ENCODE measurements around the gene TLE2. TPM values are rescaled to one million over a fixed set of nuclear protein-coding genes. Genes with fewer than 3 reads are reported as not detected.

The TLE2 gene
- total RNA-seq, 1 experiment from 2014 or later = 35.6 TPM

DNA sequence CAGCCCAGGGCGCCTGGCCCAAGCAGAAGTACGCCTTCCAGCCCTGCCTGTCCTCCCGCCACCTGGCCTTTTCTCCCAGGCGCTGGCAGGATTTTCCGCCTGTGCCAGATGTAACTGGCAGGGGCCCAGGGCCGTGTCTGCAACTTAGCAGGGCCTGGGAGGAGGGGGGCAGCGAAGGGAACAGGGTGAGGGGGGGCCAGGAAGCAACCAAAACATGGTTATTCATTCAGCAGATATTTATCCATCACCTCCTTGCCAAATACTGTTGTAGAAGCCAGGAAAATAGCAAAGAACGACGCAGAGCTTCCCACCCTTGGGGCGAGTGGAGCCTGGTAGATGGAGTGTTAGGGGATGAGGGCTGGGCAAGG lies 46.1 kb downstream of the TLE2 start:
- ATAC-seq = no peak
- H3K4me1 ChIP-seq (ENCODE audit: control insufficient read depth in 1 of 2, insufficient read depth in 2 of 2, low read length in 2 of 2) = peaks cover 7 to 24% of the 10 kb centered on the region in 2 experiments
- no peaks in the 10 kb centered on the region for H3K9me3 ChIP-seq (ENCODE audit: control insufficient read depth in 1 of 2, insufficient read depth in 1 of 2, low read depth in 1 of 2, low read length in 2 of 2)
- no peak for DNase-seq (ENCODE audit: low read depth, low spot score)
- H3K79me2 ChIP-seq (ENCODE audit: insufficient read depth, low read length) = no peaks in the 10 kb centered on the region
- BruUV-seq (replicated peaks) = no TSS peak
- no peak overlapping the region for H3K4me3 ChIP-seq (replicated peaks in 1 of 2; ENCODE audit: low read depth in 1 of 2, low read length in 2 of 2)
- POLR2A ChIA-PET = interaction anchor here (1.7 kb wide), 1 partner anchor 23 kb away, joined by 3 read pairs; no protein-coding TSS in a partner anchor
- H3K27ac ChIP-seq (ENCODE audit: low read depth, low read length) = no peak overlapping the region
- RAD21 ChIA-PET (ENCODE audit: low non-redundant PET in 1 of 2, low total read pairs in 2 of 2, uncharacterized antibody in 2 of 2, unreplicated experiment in 2 of 2) = no interaction called here
- no peaks in the 10 kb centered on the region for H4K20me1 ChIP-seq (ENCODE audit: insufficient read depth)
- no peak overlapping the region for H2AFZ ChIP-seq (ENCODE audit: low read depth, low read length, poor library complexity, severe bottlenecking)
- H3K4me2 ChIP-seq (ENCODE audit: low read length) = no peak overlapping the region
- CTCF ChIA-PET = no interaction called here
- no peaks in the 10 kb centered on the region for H3K36me3 ChIP-seq (ENCODE audit: control insufficient read depth in 1 of 2, insufficient read depth in 2 of 2, low read length in 2 of 2)
- intact Hi-C loops (cut with micrococcal nuclease) = no loop called here
- H3K27me3 ChIP-seq (ENCODE audit: insufficient read depth, low read length) = no peaks in the 10 kb centered on the region
- H3K9ac ChIP-seq (ENCODE audit: low read length) = no peak overlapping the region
- no peaks in the 10 kb centered on the region for H3K9me2 ChIP-seq (ENCODE audit: insufficient read depth)
- TF ChIP-seq POLR2A (IDR thresholded peaks at IDR 0.05; ENCODE audit: borderline replicate concordance, extremely low read depth, insufficient read depth, insufficient read length) (no peak), FOSL1 (IDR thresholded peaks at IDR 0.05; ENCODE audit: low read depth) (no peak), POLR2AphosphoS5 (IDR thresholded peaks at IDR 0.05; ENCODE audit: low read depth, low read length) (no peak), ZNF274 (IDR thresholded peaks at IDR 0.05; ENCODE audit: low read depth, low read length) (no peak), RAD21 (IDR thresholded peaks at IDR 0.05; ENCODE audit: low read depth) (no peak), EZH2 (IDR thresholded peaks at IDR 0.05) (no peak), EZH2phosphoT487 (IDR thresholded peaks at IDR 0.05; ENCODE audit: borderline replicate concordance) (no peak), CEBPB (IDR thresholded peaks at IDR 0.05; ENCODE audit: low read depth) (no peak), YY1 (IDR thresholded peaks at IDR 0.05; ENCODE audit: extremely low read depth, insufficient replicate concordance, low read depth, low read length) (no peak), JUND (IDR thresholded peaks at IDR 0.05) (no peak)
- TF ChIP-seq, protein P1, sequence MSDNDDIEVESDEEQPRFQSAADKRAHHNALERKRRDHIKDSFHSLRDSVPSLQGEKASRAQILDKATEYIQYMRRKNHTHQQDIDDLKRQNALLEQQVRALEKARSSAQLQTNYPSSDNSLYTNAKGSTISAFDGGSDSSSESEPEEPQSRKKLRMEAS (IDR thresholded peaks at IDR 0.05) = no peak
- TF ChIP-seq, protein P2, sequence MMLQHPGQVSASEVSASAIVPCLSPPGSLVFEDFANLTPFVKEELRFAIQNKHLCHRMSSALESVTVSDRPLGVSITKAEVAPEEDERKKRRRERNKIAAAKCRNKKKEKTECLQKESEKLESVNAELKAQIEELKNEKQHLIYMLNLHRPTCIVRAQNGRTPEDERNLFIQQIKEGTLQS (IDR thresholded peaks at IDR 0.05) = no peak

DNA sequence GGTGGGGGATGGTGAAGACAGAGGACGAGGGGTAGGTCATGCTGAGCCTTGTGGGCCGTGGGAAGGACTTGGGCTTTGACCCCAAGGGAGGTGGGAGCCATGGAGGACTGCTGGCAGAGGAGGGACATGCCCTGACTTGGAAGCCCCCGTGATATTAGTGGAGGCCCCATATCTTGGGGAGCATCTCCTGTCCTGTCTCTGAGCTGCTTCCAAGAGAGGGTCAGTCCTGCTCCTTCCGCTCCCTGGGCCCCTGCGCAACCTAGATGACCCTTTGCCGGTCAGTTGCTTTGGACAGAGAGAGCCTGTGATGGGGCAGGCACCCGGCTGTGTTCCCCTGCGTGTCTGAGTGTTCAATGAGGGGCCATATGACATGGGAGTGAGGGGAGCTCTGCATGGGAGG lies 46.5 kb downstream of the TLE2 start:
- POLR2A ChIA-PET = interaction anchor here (1.7 kb wide), 1 partner anchor 23 kb away, joined by 3 read pairs; no protein-coding TSS in a partner anchor
- Histone ChIP-seq H3K4me3 (replicated peaks in 1 of 2; ENCODE audit: low read depth in 1 of 2, low read length in 2 of 2) (no peak overlapping the region), H3K9me3 (ENCODE audit: control insufficient read depth in 1 of 2, insufficient read depth in 1 of 2, low read depth in 1 of 2, low read length in 2 of 2) (no peaks in the 10 kb centered on the region), H3K4me2 (ENCODE audit: low read length) (no peak overlapping the region), H3K4me1 (ENCODE audit: control insufficient read depth in 1 of 2, insufficient read depth in 2 of 2, low read length in 2 of 2) (peaks cover 9 to 28% of the 10 kb centered on the region in 2 experiments), H3K27ac (ENCODE audit: low read depth, low read length) (no peak overlapping the region), H3K79me2 (ENCODE audit: insufficient read depth, low read length) (no peaks in the 10 kb centered on the region), H3K27me3 (ENCODE audit: insufficient read depth, low read length) (no peaks in the 10 kb centered on the region), H2AFZ (ENCODE audit: low read depth, low read length, poor library complexity, severe bottlenecking) (no peak overlapping the region), H3K9ac (ENCODE audit: low read length) (no peak overlapping the region), H3K9me2 (ENCODE audit: insufficient read depth) (no peaks in the 10 kb centered on the region), H3K36me3 (ENCODE audit: control insufficient read depth in 1 of 2, insufficient read depth in 2 of 2, low read length in 2 of 2) (no peaks in the 10 kb centered on the region), H4K20me1 (ENCODE audit: insufficient read depth) (no peaks in the 10 kb centered on the region)
- DNase-seq (ENCODE audit: low read depth, low spot score) (no peak), ATAC-seq (no peak)
- RAD21 ChIA-PET (ENCODE audit: low non-redundant PET in 1 of 2, low total read pairs in 2 of 2, uncharacterized antibody in 2 of 2, unreplicated experiment in 2 of 2) = no interaction called here
- no TSS peak for BruUV-seq (replicated peaks)
- no peak for TF ChIP-seq ZFX (IDR thresholded peaks at IDR 0.05)
- CTCF ChIA-PET = no interaction called here
- intact Hi-C loops (cut with micrococcal nuclease) = no loop called here

All from HCT116 (cell line).